Rectal smooth muscle tissue (tissue), 1 donor: ENCODE measurements around the gene ARHGAP21.
"Not testable (repeated sequence)": the region's sequence is repeated elsewhere in the genome, so short reads cannot be mapped to it uniquely, and the experiment has no call there.

ENCODE experiments used
- H3K27ac ChIP-seq: one replicate; pipeline ENCODE4 v1.7.0; 2013; ENCODE audit warnings: low read depth, low read length, inconsistent platforms
- H3K27me3 ChIP-seq: one replicate; pipeline ENCODE4 v1.7.0; 2013; ENCODE audit warnings: low read length; ENCODE audit not compliant: control insufficient read depth, insufficient read depth
- H3K36me3 ChIP-seq: one replicate; pipeline ENCODE4 v1.7.0; 2013; ENCODE audit warnings: low read length; ENCODE audit not compliant: control insufficient read depth, insufficient read depth
- H3K4me1 ChIP-seq: one replicate; pipeline ENCODE4 v1.7.0; 2013; ENCODE audit warnings: low read length; ENCODE audit not compliant: control insufficient read depth, insufficient read depth
- H3K4me3 ChIP-seq: one replicate; pipeline ENCODE4 v1.7.0; 2013; ENCODE audit warnings: low read length
- H3K9ac ChIP-seq: one replicate; pipeline ENCODE4 v1.7.0; 2013; ENCODE audit warnings: low read length

Gene ARHGAP21

GRCh38 chr10:24723788-24724380 is at the start of gene ARHGAP21:
ARHGAP21 (minus strand) TSS chr10:24723887; CDS start chr10:24721899, 1,988 bp downstream.
- H3K9ac ChIP-seq: peak within 1 kb of the TSS; percentile 35
- peaks cover 23% of the 10 kb centered on the region for H3K4me1 ChIP-seq
- no peaks in the 10 kb centered on the region for H3K27me3 ChIP-seq
- H3K36me3 ChIP-seq: no peaks in the 10 kb centered on the region
- peak within 1 kb of the TSS; percentile 90 for H3K4me3 ChIP-seq
- peak within 1 kb of the TSS; percentile 89 for H3K27ac ChIP-seq

DNA sequence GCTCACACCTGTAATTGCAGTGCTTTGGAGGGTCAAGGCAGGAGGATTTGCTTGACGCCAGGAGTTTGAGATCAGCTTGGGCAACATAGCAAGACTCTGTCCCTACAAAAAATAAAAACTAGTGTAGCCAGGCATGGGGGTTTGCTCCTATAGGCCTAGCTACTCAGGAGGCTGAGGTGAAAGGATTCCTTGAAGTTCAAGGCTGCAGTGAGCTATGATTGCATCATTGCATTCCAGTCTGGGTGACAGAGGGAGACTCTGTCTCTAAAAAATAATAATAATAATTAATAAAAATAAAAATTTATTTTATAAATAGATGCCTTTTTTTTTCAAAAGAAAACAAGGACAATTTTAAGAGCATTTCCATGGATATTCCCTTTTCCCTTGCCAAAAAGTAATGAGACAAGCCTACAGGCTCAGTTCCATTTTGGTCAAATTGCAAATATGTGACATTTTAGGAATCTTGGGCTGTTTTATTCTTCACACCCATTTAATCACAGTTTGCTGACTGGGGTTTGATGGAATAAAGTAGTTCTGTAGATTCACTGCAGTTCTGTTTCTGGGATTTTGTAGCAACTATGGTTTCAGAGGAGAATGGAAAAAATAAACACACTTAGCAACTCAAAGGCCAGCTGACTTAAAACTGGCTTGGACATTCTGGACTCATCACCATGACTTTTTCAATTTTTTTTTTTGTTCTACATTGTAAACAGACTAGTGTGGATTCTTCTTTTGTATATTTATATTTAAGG is 48.4 kb upstream of the ARHGAP21 start:
- Histone ChIP-seq H3K4me3 (no peak overlapping the region), H3K27me3 (no peaks in the 10 kb centered on the region), H3K9ac (no peak overlapping the region), H3K27ac (no peak overlapping the region), H3K4me1 (no peaks in the 10 kb centered on the region), H3K36me3 (no peaks in the 10 kb centered on the region)

DNA sequence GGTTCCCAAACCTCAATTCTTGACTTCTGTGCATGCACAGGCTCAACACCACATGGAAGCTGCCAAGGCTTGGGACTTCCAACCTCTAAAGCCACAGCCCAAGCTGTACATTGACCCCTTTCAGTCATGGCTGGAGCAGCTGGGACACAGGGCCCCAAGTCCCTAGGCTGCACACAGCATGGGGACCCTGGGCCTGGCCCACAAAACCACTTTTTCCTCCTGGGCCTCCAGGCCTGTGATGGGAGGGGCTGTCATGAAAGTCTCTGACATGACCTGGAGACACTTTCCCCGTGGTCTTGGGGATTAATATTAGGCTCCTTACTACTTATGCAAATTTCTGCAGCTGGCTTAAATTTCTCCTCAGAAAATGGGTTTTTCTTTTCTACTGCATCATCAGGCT is 41.3 kb upstream of the ARHGAP21 start:
- H3K4me3 ChIP-seq, H3K27me3 ChIP-seq, H3K36me3 ChIP-seq, H3K9ac ChIP-seq, H3K4me1 ChIP-seq, H3K27ac ChIP-seq: not testable (repeated sequence)

DNA sequence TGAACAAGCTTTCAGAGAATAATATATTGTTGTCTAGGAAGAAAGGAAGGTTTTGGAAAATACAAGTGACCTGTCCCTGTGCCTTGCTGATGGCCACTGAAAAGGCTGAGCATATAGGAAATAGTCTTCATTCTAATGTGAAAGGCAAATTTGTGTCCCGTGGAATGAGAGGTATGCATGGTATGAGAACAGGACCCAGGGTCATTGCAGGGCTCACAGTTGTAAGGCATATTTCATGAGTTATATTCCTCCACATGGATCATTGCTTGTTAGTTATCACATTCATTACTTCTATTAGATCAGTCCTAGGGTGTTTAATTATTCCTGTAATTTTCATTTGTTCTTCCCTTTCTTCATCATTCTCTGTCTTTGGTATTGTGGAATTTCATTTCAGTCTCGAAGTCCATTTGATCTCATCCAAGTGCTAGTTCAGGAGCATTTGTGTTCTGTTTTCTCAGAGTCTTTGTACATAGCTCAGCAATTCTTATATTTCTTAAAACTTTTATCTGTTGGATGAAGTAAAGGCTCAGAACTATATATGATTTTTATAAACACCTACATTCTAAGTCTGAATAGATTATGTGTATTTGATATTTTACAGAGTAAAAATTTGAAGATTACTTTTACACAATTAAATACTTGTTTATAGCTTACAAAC is 39.4 kb upstream of the ARHGAP21 start:
- Histone ChIP-seq H3K27ac (no peak overlapping the region), H3K4me3 (no peak overlapping the region), H3K36me3 (no peaks in the 10 kb centered on the region), H3K27me3 (no peaks in the 10 kb centered on the region), H3K9ac (no peak overlapping the region), H3K4me1 (no peaks in the 10 kb centered on the region)

GRCh38 chr10:24762161-24762924 is 38.7 kb upstream of the ARHGAP21 start:
- no peaks in the 10 kb centered on the region for H3K27me3 ChIP-seq
- no peak overlapping the region for H3K4me3 ChIP-seq
- H3K27ac ChIP-seq: no peak overlapping the region
- no peaks in the 10 kb centered on the region for H3K36me3 ChIP-seq
- no peaks in the 10 kb centered on the region for H3K4me1 ChIP-seq
- H3K9ac ChIP-seq: no peak overlapping the region

- no peaks in the 10 kb centered on the region for H3K4me1 ChIP-seq
- no peak overlapping the region for H3K4me3 ChIP-seq
- no peaks in the 10 kb centered on the region for H3K27me3 ChIP-seq
- no peaks in the 10 kb centered on the region for H3K36me3 ChIP-seq
- H3K27ac ChIP-seq: no peak overlapping the region
- H3K9ac ChIP-seq: no peak overlapping the region
These were observed 36.0 kb upstream of the ARHGAP21 start for GRCh38 chr10:24759672-24760071.

- not testable (repeated sequence) for H3K27me3 ChIP-seq, H3K9ac ChIP-seq, H3K4me1 ChIP-seq, H3K36me3 ChIP-seq, H3K27ac ChIP-seq, H3K4me3 ChIP-seq
These were observed 34.6 kb upstream of the ARHGAP21 start for GRCh38 chr10:24758254-24758653.

GRCh38 chr10:24756283-24756682 is 32.6 kb upstream of the ARHGAP21 start:
- H3K36me3 ChIP-seq: no peaks in the 10 kb centered on the region
- H3K27me3 ChIP-seq: no peaks in the 10 kb centered on the region
- no peak overlapping the region for H3K27ac ChIP-seq
- no peak overlapping the region for H3K4me3 ChIP-seq
- no peak overlapping the region for H3K9ac ChIP-seq
- no peaks in the 10 kb centered on the region for H3K4me1 ChIP-seq

DNA sequence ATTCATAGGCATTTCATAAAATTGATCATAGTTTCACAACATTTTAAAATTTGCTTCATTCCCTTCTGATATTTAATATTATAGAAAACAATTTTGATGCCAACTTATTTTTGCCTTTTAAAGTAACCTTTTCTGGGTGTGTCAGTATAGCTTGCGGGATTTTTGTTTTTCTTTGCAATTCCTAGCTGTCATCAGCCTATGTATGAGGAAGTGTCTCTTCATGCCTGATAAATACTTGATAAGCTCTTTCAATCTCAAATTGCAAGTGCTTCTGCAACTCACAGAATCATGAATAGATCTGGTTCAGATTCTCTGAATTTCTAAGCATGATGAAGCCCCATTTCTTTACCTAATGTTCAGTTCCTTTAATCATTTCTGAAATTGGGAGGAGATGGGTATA is 28.0 kb upstream of the ARHGAP21 start:
- Histone ChIP-seq H3K4me3 (no peak overlapping the region), H3K4me1 (no peaks in the 10 kb centered on the region), H3K27me3 (no peaks in the 10 kb centered on the region), H3K36me3 (no peaks in the 10 kb centered on the region), H3K9ac (no peak overlapping the region), H3K27ac (no peak overlapping the region)

GRCh38 chr10:24750695-24751094 is 27.0 kb upstream of the ARHGAP21 start:
- Histone ChIP-seq H3K27me3 (no peaks in the 10 kb centered on the region), H3K9ac (no peak overlapping the region), H3K36me3 (no peaks in the 10 kb centered on the region), H3K4me1 (no peaks in the 10 kb centered on the region), H3K27ac (no peak overlapping the region), H3K4me3 (no peak overlapping the region)

- Histone ChIP-seq H3K4me1 (no peaks in the 10 kb centered on the region), H3K27me3 (no peaks in the 10 kb centered on the region), H3K4me3 (no peak overlapping the region), H3K27ac (no peak overlapping the region), H3K9ac (no peak overlapping the region), H3K36me3 (no peaks in the 10 kb centered on the region)
These were observed 24.5 kb upstream of the ARHGAP21 start for GRCh38 chr10:24748214-24748613.

- Histone ChIP-seq H3K9ac (no peak overlapping the region), H3K27me3 (no peaks in the 10 kb centered on the region), H3K4me1 (no peaks in the 10 kb centered on the region), H3K36me3 (no peaks in the 10 kb centered on the region), H3K27ac (no peak overlapping the region), H3K4me3 (no peak overlapping the region)
These were observed 21.3 kb upstream of the ARHGAP21 start for GRCh38 chr10:24744946-24745345.
